ENCODE measurements around the gene SLC37A3.

GRCh38 chr7:140416560-140416959, 18.2 kb upstream of the SLC37A3 start:
- no peak for TF ChIP-seq POLR2AphosphoS5 (IDR thresholded peaks at IDR 0.05; ENCODE audit: low read depth, low read length)
- TF ChIP-seq POLR2A (IDR thresholded peaks at IDR 0.05; ENCODE audit: low read depth, low read length) = no peak

Data from GM12892 (cell line).